Kidney epithelial cell (primary cell): ENCODE data around the gene RXRA. TPM values are rescaled to one million over a fixed set of nuclear protein-coding genes. Genes with fewer than 3 reads are reported as not detected.

Experiments used
- DNase-seq: peaks from one replicate; pipeline ENCODE4 v3.0.0-alpha.2; 2010; ENCODE audit warnings: low read depth
- H3K27me3 ChIP-seq: 2 replicates; pipeline ENCODE4 v1.6.0; 2011; ENCODE audit warnings: low read length; ENCODE audit not compliant: control insufficient read depth, insufficient read depth
- H3K36me3 ChIP-seq: 2 replicates; pipeline ENCODE4 v1.5.1; 2011; ENCODE audit warnings: low read length; ENCODE audit not compliant: control insufficient read depth, insufficient read depth
- H3K4me3 ChIP-seq: 2 replicates; pipeline ENCODE4 v1.5.1; 2011; ENCODE audit warnings: low read depth, mild to moderate bottlenecking, control low read depth, low read length
- CTCF ChIP-seq: IDR thresholded peaks from 2 replicates; pipeline ENCODE4 v1.5.1; 2011; ENCODE audit warnings: mild to moderate bottlenecking, moderate library complexity, low read length, control low read depth, inconsistent platforms; ENCODE audit not compliant: insufficient read depth, poor library complexity, severe bottlenecking
- total RNA-seq: library from RNA; depleted of rRNA; stranded (reverse); fragments of >200 nt; gene quantifications from 2 replicates; pipeline ENCODE4 v1.2.3, GENCODE V29; 2015

RXRA gene
- total RNA-seq, 1 donor from 2014 or later = 15.0 TPM

- H3K27me3 ChIP-seq = no peaks in the 10 kb centered on the region
- TF ChIP-seq CTCF = no peak
- no peak overlapping the region for H3K4me3 ChIP-seq
- no peaks in the 10 kb centered on the region for H3K36me3 ChIP-seq
- no peak for DNase-seq
Observed at GRCh38 chr9:134328841-134329575, 2.8 kb downstream of the RXRA start.

DNA sequence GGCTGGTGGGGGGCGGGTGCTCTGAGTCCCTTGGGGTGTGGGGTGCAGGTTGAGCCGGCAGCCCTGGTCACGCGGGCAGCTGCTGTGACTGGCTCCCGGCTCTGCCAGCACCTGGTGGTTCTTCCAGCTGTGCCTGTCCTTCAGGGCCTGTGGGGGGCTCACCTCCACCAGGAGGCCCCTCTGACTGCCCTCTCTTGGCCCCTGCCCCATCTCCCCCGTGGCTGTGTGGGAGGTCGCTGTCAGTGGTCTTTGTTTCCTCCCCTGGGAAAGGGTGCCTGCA is 3.3 kb downstream of the RXRA start:
- Histone ChIP-seq H3K4me3 (no peak overlapping the region), H3K27me3 (no peaks in the 10 kb centered on the region)

GRCh38 chr9:134329886-134330285 is 3.6 kb downstream of the RXRA start:
- no peak overlapping the region for H3K4me3 ChIP-seq
- H3K36me3 ChIP-seq = no peaks in the 10 kb centered on the region
- no peak for TF ChIP-seq CTCF
- H3K27me3 ChIP-seq = no peaks in the 10 kb centered on the region
- DNase-seq = no peak

More for the DNA sequence above, 3.3 kb downstream of the RXRA start:
- no peaks in the 10 kb centered on the region for H3K36me3 ChIP-seq
- DNase-seq = no peak
- no peak for TF ChIP-seq CTCF

DNA sequence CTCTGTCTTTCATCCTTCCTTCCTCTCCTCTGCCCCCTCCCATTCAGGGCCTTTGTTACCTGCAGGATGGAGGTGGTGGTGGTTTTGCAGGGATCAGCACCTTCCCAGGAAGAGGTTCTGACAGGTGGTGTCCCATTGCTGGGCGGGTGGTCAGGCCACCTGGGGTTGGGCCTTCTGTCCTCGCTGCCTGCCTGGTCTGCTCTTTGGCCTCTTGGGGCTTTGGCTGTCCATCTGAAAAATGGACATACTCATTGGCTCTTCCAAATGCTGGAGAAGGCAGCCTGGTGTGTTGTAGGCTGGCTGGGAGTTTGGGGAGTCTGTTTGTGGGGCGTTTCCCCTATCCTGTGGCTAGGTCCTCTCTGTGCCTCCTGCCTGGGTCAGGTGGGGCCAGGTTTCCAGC is 4.3 kb downstream of the RXRA start:
- no peaks in the 10 kb centered on the region for H3K36me3 ChIP-seq
- no peaks in the 10 kb centered on the region for H3K27me3 ChIP-seq
- no peak overlapping the region for H3K4me3 ChIP-seq
- no peak for DNase-seq
- no peak for TF ChIP-seq CTCF

- Histone ChIP-seq H3K4me3 (no peak overlapping the region), H3K27me3 (no peaks in the 10 kb centered on the region), H3K36me3 (no peaks in the 10 kb centered on the region)
- DNase-seq = no peak
- no peak for TF ChIP-seq CTCF
Observed at GRCh38 chr9:134331186-134332025, 5.2 kb downstream of the RXRA start.
